Measurements from ENCODE around the gene GPR161. TPM values are rescaled to one million over a fixed set of nuclear protein-coding genes. Genes with fewer than 3 reads are reported as not detected.
"Not testable (repeated sequence)": the region's sequence is repeated elsewhere in the genome, so short reads cannot be mapped to it uniquely, and the experiment has no call there.

GPR161 gene
- total and polyA plus RNA-seq, 9 of the 15 experiments (the other 6 are each of a cell fraction or from before 2014, with no cell fraction given): 0.15 to 2.4 (median 0.76) TPM

DNA sequence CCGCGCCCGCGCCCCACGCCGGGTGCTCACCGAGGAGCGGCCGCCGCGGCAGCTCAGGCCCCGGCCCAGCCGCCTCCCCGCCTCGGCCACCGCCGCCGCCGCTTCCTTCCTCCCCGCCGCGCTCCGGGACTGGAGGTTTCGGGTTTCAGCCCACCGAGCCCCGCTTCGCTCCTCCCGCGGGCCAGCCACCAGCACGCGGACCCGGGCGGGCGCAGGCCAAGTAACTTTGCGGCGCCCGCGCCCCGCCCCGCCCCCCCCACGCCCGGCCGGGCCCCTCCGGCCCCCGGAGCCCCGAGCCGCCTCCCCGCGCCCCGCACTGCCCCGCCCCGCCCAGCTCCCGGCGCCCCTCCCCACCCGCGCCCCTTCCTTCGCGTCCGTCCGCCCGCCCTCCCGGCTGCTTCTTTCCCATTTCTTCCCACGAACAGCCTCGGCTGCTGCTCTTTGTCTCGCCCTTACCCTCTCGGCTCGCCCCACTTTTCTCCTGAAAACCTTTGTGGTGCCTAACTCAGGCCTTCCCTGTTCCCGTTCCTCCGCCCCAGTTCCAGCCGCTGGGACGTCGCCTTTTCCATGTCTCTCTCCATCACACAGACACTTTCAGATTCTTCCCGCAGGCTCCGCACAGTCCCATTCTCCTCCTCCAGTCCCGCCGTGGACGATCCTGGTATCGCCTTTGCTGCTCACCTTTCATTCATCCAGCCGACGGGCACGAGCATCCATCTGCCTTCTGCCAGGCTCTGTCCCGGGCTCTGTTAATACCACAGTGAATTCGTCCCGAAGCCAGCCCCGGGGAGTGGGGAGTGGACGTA is at the start of gene GPR161 (continued):
- TF ChIP-seq, protein P1, sequence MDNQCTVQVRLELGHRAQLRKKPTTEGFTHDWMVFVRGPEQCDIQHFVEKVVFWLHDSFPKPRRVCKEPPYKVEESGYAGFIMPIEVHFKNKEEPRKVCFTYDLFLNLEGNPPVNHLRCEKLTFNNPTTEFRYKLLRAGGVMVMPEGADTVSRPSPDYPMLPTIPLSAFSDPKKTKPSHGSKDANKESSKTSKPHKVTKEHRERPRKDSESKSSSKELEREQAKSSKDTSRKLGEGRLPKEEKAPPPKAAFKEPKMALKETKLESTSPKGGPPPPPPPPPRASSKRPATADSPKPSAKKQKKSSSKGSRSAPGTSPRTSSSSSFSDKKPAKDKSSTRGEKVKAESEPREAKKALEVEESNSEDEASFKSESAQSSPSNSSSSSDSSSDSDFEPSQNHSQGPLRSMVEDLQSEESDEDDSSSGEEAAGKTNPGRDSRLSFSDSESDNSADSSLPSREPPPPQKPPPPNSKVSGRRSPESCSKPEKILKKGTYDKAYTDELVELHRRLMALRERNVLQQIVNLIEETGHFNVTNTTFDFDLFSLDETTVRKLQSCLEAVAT (IDR thresholded peaks at IDR 0.05): 0 out of 4 replicates have a peak, but pooled peaks of 1 of the 2 experiments have one; percentile 33
- 0 out of 2 replicates have a peak, but pooled peaks have one; percentile 13 for TF ChIP-seq ZFX (CRISPR knock-in tag; IDR thresholded peaks at IDR 0.05)
- TF ChIP-seq SIN3B (IDR thresholded peaks at IDR 0.05; ENCODE audit: low read depth): 0 out of 2 replicates have a peak, but pooled peaks have one; percentile 27
- 0 out of 2 replicates have a peak, but pooled peaks have one; percentile 4 for TF ChIP-seq MYC (IDR thresholded peaks at IDR 0.05; ENCODE audit: low read depth, low read length)
- no peak for TF ChIP-seq MYC (CRISPR knock-in tag; IDR thresholded peaks at IDR 0.05; ENCODE audit: borderline replicate concordance, low read depth)
- TF ChIP-seq ZBTB7A (IDR thresholded peaks at IDR 0.05; ENCODE audit: borderline replicate concordance, control insufficient read depth, low read depth, low read length): peak; percentile 59; the same call in 1 of the 2 replicates

DNA sequence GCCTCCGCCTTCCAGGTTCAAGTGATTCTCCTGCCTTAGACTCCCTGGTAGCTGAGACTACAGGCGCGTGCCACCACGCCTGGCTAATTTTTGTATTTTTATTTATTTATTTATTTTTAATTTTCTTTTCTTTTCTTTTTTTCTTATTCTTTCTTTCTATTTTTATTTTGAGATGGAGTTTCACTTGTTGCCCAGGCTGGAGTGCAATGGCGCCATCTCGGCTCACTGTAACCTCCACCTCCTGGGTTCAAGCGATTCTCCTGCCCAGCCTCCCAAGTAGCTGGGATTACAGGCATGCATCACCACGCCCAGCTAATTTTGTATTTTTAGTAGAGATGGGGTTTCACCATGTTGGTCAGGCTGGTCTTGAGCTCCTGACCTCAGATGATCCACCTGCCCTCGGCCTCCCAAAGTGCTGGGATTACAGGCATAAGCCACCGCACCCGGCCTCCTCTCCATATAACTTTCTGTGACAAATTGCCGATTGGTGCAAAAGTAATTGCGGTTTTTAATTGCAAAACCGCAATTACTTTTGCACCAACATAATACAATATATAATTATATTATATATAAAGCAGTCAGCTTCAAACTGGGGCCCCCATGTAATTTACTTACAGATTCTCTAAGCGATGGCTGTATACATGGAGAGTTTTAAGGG is 44.5 kb upstream of the GPR161 start:
- H2AFZ ChIP-seq (ENCODE audit: low read depth, low read length); intact Hi-C loops (cut with micrococcal nuclease); BruUV-seq (replicated peaks); CTCF ChIA-PET (ENCODE audit: low intra/inter-chr PET ratio); H3K27ac ChIP-seq (ENCODE audit: extremely low read depth, low read depth, low read length); H3K4me2 ChIP-seq (ENCODE audit: insufficient read depth, low read length); H4K20me1 ChIP-seq (replicated peaks; ENCODE audit: control insufficient read depth, insufficient read depth, low read length); H3K27me3 ChIP-seq (ENCODE audit: control insufficient read depth in 2 of 2, insufficient read depth in 2 of 2, low read length in 2 of 2); H3K4me3 ChIP-seq; H3K9me1 ChIP-seq (ENCODE audit: control insufficient read depth, insufficient read depth, low read length); ATAC-seq; DNase-seq (ENCODE audit: extremely low read depth in 1 of 4, low spot score in 3 of 4); H3K9me3 ChIP-seq (replicated peaks; ENCODE audit: control insufficient read depth, insufficient read depth, low read depth, low read length); in situ Hi-C loops (cut with MboI); FAIRE-seq; H3K9ac ChIP-seq (ENCODE audit: insufficient read depth in 1 of 2, low read depth in 2 of 2, low read length in 2 of 2): not testable (repeated sequence)
- WGBS (ENCODE audit: insufficient coverage, low coverage, missing lambda C conversion rate): 91% methylated on average over 15 of the region's 15 CpGs
- POLR2A ChIA-PET: interaction anchor here (0.6 to 1.0 kb wide), 2 partner anchors 17 to 257 kb away, joined by 3 to 4 read pairs; no protein-coding TSS in a partner anchor
- Histone ChIP-seq H3K79me2 (ENCODE audit: control insufficient read depth, insufficient read depth, low read length) (peaks cover 50% of the 10 kb centered on the region), H3K4me1 (replicated peaks in 1 of 2; ENCODE audit: control insufficient read depth in 2 of 2, insufficient read depth in 2 of 2, low read length in 2 of 2) (peaks cover 6 to 11% of the 10 kb centered on the region in 2 experiments; a peak in 4 of 5 replicates), H3K36me3 (ENCODE audit: control insufficient read depth, insufficient read depth, low read length) (peaks cover 18% of the 10 kb centered on the region)

Data from K562 (cell line).